HG02763 (cell line): ENCODE data around the gene MAJIN.
"Not testable (repeated sequence)": the region's sequence is repeated elsewhere in the genome, so short reads cannot be mapped to it uniquely, and the experiment has no call there.

Source experiments
- ATAC-seq: cut with Tn5 transposase; IDR thresholded peaks from one replicate; pipeline ENCODE4 v1.9.1; 2021; ENCODE audit warnings: mild to moderate bottlenecking, moderate library complexity; ENCODE audit not compliant: unreplicated experiment

MAJIN gene, protein sequence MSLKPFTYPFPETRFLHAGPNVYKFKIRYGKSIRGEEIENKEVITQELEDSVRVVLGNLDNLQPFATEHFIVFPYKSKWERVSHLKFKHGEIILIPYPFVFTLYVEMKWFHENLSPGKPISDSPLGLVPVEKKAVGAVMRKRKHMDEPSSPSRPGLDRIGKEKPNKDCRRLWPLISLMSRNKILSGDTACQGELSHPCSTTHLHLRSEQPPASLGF

DNA sequence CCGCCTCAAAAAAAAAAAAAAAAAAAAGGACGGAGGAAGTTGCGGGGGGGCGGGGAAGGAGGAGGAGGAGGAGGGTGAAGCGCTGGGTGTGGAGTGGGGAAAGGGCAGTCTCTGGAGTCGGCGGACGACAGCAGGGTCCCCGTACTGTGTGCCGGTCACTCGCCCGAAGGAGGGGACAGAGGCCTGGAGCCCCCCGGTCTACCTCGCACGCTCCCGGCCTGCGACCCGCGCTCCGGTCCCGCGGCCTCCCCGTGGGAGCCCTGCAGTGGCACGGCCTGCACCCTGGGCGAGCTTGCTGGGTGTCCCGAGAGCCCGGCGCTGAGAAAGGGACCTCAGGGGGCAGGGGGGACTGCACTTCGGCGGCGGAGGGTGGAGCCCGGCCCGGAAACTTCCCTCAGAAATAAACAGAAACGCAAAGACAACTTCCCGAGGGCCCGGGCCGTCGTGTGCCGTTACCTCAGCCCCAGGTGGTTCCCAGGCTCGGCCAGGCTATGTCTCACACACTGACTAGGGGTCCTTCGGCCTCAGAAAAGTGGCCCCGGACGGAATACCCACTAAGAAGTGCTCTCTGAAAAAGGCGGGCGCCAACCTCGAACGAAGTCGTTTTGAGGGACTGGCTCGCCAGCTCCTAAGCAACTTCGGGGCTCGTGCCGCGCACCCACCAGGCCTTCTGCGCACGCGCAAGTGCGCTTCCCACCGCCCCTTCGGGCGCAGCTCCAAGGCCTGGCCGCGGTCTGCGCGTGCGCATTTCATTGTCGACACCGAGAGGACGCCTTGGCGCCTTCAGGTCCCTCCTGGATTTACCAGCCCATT is at the start of gene MAJIN:
TSS of gene MAJIN (minus strand) at position 688 of the 813 bp plus-strand sequence. CDS start 12,703 bp downstream, outside the sequence.
- ATAC-seq: no peak

DNA sequence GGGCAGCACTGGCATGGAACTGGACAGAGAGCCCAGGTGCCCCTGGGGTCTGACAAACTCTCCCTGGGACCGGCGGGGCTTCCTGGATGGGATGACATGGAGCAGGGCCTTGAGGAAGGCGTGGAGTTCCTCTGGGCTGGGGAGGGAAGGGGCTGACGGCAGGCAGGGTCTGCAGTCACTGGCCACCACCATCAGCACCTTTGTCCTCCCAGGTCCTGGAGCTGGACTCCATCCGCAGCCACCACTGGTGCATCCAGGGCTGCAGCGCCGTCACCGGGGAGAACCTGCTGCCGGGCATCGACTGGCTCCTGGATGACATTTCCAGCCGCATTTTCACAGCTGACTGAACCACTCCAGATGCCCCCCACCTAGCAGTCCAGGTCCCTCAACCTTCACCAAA is 49.6 kb upstream of the MAJIN start:
- no peak for ATAC-seq

DNA sequence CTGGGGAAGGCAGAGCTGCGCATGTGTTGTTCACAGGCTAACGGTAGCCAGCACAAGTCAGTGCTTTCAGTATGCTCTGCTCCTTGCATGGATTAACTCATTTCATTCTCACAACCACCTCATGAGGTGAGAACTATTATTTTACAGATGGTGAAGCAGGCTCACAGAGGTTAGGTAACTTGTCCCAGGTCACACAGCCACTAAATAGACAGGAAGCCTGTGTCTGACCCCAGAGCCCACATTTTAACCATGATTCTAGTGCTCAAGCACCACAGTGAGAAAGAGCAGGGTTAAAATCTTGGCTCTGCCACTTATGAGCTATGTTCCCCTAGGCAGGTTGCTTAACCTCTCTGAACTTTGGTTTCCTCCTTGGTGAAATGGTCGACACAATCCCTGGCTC is 49.1 kb upstream of the MAJIN start:
- ATAC-seq: no peak

DNA sequence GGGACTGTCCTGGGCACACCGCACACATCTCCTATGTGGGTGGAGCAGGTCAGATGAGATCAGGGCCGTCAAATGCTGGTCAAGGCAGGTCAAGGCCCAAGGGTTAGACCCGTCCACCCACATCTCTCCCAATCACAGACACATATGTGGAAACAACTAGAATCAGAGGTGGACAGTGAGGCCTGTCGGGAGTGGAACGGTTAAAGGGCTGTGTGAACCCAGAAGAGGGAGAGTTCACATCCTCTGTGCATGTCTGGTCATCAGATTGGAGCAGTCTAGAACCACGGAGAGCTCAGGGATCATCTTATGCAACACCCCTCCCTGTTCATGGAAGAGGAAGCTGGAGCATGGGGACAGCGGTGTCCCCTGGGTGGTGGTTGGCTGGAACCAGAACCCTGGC is 47.9 kb upstream of the MAJIN start:
- no peak for ATAC-seq

DNA sequence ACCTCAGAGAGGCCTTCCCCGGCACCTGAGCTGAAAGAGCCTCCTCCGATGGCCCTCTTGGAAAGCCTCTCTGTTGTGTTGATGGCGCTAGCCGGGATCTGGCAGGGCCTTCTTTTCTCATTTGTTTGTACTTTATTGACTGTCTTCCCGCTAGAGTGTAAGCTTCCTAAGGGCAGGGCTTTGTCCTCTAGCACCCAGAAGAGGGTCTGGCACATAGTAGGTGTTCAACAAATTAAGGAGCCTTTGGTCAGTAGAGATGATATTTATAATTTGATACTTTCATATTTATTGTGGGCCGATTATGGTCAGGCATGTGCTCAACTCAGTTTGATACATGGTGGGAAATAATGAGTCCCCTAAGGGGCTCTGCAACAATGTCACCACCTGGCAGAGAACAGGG is 46.0 kb upstream of the MAJIN start:
- ATAC-seq: no peak

DNA sequence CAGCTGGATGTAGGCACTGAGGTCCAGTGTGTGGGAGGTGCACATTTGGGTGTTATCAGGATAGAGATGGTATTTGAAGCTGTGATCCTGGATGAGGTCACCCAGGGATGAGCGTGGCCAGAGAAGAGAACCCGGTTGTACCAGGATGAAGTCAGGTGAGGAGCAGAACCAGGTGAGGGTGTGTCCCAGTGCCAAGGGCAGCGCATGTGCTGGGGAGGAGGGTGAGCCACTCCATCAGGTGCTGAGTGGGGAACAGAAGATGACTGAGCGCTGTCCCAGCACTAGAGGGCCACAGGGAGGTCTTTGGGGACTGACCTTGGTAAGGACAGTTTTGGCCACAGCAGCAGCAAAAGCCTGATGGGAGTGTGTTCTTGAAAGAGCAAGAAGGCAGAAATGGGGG is 44.8 kb upstream of the MAJIN start:
- no peak for ATAC-seq

DNA sequence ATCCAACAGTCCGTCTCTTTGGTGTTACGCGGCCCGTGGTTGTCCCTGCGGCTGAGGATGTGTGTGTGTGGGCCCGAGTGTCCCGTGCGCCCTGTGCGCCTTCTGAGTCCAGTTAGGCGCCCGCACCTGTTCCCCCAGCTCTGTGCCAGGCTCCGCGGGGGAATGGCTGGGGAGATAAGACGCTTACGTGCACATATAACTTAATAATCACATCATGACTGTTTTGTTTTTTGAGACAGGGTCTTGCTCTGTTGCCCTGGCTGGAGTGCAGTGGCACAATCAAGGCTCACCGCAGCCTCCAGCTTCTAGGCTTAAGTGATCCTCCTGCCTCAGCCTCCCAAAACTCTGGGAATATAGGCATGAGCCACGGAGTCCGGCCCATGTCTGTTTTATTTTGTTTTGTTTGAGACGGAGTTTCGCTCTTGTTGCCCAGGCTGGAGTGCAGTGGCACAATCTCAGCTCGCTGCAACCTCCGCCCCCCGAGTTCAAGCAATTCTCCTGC is 42.9 kb upstream of the MAJIN start:
- peak; percentile 3 for ATAC-seq

DNA sequence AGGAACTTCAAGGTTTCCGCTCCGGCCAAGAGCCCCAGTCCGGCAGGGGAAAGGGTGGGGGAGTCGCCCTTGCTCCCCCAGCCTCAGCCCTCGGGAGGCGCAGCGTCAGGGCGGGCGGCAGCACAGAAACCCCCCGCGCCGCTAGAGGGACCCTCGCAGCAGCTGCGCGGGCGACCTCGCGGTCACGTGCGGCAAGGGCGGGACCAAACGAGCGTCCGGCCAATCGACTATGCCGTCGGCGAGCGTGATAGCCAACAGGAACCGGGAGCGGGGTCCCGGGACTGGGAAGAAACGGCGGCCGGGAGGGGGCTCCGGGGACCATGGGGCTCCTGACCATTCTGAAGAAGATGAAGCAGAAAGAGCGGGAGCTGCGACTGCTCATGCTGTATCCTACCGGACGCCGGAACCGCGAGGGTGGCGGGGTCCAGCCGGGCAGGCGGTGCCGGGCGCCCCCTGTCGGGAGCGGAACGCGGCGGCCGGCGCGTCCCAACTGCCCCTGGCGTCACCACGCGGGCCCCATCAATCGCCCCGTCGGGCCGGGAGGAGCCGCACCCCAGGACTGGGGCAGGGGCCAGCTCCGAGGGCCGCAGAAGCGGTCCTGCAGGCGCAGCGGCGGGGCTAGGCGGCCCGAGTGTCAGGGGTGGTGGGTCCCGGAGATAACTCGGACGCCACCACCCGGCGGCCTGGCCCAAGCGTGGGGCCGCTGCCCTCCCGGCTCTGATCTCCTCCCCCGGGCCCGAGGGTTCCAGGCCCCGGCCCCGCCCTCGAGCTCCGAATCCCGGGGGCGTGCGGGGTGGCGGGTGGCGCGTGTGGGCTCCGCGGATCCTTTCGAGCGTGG is 42.2 kb upstream of the MAJIN start, which contains the start of gene ARL2:
TSS of gene ARL2 (plus strand) at position 273 of the 838 bp plus-strand sequence. CDS start at position 321, 48 bp downstream.
- peak; percentile 82 for ATAC-seq

DNA sequence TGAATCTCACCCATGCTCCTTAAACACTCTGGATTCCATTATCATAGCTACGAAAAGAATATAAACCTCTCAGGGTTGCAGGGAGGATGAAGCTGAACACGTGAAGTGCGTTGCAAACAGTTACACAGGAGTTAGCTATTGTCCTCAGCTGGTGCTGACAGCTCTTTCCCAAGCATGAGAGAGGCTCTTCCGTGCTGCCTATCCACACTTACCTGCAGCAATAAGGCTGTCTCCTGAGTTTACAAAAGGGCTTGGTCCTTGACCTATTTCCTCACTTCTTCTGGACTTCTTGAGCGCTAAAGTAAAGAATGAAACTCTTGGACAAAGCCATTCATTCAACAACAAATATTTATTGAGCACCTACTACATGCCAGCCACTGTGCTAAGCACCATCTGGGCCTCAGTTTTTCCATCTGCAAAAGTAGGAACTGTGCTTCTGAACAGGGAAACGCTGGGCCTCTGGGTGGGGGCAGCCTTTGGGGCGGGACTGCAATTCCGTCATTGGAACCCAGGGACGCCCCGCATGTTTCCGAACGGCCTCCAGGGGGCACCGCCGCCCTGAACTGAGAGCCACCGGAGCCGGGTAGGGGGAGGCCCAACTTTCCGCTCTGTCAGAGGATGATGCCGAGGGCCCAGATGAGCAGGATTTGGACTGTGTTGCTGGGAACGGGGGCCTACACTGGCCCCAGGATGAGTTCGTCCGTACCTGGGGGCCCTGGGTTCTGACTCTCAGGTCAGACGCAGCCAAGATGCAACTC is 41.4 kb upstream of the MAJIN start:
- peak; percentile 71 for ATAC-seq

DNA sequence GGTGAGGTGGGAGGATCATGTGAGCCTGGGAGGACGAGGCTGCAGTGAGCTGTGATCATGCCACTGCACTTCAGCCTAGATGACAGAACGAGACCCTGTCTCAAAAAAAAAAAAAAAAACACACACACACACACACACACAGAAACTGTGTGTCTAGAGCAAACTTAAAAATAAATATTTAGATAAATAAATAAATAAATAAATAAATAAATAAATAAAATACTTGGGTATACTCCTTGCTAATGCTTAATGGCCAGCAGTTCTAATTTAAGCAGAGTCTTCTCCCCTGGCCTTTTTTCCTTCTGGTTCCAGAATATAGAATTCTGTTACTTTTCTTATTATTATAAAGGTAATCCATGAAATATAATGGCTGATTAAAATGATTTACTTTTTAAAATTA is 37.0 kb upstream of the MAJIN start:
- ATAC-seq: no peak

DNA sequence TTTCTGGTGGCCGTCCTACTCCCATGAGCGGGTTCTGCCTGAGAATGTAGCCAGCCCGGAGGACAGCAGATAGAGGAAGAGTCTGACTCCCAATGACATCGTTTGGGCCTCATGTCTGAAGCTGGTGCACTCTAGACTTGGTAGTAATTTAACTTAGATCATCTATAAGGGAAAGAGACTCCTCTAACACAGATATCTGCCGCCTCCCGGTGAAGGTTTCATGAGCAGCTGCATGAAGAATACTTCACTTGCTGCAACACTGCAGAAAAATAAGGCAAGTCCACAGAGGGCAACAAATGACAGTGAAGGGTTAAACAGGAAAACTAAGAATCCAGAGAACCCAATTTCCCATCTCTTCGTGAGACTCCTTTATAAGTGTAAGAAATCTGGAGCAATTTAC is 36.1 kb upstream of the MAJIN start:
- no peak for ATAC-seq

DNA sequence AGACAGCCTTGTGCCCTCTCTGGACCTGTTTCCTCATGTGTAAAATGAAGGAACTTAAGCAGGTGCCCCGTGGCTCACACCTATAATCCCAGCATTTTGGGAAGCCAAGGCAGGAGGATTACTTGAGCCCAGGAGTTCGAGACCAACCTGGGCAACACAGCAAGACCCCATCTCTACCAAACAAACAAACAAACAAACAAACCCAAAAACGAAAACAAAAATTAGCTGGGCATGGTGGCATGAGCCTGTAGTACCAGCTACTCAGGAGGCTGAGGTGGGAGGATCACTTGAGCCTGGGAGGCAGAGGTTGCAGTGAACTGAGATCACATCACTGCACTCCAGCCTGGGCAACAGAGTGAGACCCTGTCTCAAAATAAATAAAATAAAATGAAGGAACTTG is 32.1 kb upstream of the MAJIN start:
- not testable (repeated sequence) for ATAC-seq

DNA sequence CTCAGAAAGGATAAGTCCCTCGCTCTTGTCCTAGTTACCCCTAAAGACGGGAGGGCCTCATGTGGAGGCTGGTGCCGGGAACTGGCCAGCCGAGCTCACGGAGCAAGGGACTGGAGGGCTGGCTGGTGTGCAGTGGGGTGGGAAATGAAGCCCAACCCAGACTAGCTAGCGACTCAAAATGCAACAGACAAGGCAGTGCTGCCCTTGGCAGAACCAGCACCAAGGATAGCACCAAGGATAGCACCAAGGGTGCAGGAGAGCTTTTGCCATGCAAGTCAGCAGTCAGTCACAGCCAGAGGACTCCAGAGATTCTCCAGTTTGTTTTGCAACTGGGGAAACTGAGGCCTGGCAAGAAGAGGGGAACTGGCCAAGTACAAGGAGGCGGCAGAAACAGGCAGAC is 31.4 kb upstream of the MAJIN start:
- no peak for ATAC-seq

DNA sequence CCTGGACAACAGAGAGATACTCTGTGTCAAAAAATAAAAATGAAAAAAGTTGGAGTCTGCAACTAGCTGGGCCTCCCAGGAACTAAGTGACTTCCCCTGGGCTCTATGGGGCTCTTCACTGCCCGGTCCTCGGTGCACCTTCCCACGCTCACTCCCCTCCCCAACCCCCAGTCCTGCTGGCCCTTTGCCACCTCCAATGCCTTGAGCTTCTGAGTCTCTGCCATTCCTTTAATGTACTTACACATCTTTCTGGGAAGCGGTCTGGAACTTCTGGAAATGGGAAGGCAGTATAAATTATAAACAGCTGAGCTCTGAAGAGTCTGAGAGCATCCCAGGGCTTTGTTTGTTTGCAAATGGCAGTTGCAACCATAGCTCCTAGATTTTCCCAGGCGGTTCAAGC is 30.8 kb upstream of the MAJIN start:
- ATAC-seq: no peak

DNA sequence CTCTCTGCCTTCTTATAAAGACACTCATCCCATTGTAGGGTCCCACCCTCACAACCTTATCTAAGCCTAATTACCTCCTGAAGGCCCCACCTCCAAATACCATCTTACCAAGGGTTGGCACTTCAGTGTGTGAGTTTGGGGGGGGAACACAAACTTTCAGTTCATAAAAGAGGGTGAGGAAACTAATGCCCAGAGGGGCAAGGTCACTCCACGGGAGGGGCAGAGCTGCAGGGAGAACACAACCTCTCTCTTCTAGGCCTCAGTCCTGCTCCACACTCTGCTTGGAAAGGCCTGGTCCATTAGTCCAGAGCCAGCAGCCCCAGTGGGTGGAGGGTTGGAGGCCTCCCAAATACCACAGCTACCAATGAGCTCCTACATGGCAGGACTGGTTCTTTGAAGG is 27.6 kb upstream of the MAJIN start:
- no peak for ATAC-seq

DNA sequence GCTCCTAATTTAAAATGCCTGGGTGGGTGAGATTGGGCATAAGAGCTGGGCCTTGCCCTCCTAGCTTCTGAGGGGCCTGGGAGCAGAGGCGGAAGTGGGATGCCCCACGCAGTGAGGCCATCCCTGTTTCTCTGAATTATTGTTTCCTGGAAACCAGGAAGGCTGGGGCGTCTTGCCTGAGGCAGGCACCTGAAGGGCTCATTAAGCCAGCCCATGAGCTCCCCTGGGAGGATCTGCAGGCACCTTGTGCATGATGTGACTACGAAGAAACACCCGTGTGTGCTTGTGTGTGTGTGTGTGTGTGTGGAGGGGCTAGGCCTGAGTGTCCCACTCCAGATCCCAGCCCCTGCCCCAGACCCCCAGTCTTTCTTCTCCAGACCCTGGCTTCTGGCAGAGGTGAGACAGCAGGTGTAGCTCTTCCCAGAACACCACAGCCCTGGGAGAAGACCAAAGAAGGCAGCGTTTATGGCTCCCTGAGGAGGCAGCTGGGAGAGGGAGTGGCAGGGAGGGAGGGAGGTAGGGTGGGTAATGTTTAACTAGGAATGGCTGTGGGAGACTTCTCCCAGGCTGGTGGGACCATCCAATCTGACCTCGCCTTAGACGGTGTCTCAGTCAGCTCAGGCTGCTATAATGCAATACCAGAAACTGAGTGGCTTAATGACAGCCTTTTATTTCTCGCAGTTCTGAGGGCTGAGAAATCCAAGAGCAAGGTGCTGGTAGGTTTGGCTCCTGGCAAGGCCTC is 27.0 kb upstream of the MAJIN start:
- no peak for ATAC-seq

DNA sequence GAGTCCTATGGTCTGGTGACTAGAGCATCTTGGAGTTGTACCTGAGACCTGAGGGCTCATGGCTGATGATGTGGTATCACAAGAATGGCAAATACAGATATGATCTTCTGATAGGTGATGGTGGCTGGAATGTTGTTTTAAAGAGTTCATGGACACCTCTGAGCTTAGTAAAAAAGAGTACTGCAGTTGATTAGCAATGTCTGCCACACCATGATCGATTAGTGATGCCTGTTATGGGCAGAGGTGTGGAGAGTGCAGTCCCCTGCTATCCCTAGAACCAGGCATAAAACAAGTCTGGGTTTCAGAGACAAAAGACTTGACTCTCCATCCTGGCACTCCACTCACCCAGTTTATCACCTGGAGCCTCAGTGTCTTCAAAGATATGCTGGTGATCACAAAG is 26.2 kb upstream of the MAJIN start:
- no peak for ATAC-seq

DNA sequence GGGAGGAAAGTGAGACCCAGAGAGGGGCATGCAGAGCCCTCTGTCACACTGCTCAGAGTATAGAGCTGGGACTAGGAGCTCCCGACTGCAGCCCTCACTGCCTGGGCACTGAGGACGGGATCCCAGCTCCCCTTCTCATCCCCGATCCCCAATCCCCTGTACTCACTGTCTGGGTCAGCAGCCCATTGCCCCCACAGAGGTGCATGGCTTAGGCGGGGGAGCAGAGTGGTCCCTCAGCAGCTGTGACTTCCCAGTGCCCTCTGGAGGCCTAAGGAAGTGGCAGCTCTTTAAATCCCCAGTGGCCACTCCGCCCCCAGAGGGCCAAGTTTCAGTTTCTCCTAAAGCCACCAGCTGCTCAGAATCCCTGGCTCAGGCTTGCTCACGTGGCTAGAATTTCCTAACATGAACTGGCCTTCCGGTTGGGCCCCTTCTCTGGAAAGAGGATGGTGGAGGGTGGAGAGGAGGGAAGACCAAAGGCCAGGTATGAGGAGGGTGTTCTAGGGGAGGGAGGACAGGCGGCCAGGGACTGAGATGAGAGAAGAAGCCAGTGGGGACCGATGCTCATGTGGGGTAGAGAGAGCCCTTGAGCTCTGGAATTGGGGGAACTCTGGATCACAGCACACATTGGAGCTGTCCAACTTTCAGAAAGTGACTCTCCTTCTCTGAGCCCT is 24.9 kb upstream of the MAJIN start, which contains the start of gene BATF2:
TSS of gene BATF2 (minus strand) at position 262 of the 671 bp plus-strand sequence. CDS start at position 205, 57 bp downstream.
- no peak for ATAC-seq

DNA sequence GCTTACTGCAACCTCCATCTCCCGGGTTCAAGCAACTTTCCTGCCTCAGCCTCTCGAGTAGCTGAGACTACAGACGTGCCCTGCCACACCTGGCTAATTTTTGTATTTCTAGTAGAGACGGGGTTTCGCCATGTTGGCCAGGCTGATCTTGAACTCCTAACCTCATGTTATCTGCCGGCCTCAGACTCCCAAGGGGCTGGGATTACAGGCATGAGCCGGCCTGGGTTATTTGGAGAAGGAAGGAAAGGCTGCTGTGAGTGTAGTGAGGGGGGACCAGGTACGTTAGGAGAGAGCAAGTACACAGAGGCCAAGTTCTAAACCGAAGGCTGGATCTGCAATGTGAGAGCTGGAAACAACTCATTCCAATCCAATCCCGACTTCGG is 24.4 kb upstream of the MAJIN start:
- no peak for ATAC-seq
